ENCODE results near the gene PLA2G4B.
"Not testable (repeated sequence)": the region's sequence is repeated elsewhere in the genome, so short reads cannot be mapped to it uniquely, and the experiment has no call there.

GRCh38 chr15:41831291-41831690, 7.4 kb upstream of the PLA2G4B start:
- not testable (repeated sequence) for TF ChIP-seq ZNF687 (IDR thresholded peaks at IDR 0.05); CBFB (IDR thresholded peaks at IDR 0.05; ENCODE audit: low read depth)

Measured in GM12878 (cell line).